Measurements from ENCODE around the gene MIB2. TPM values are rescaled to one million over a fixed set of nuclear protein-coding genes. Genes with fewer than 3 reads are reported as not detected.
A peak's percentile ranks its signal among the peaks of the same experiment; 100 is the strongest.

Gene MIB2
- total RNA-seq, 6 experiments from 2014 or later: 20.7 to 38.5 (median 33.9) TPM

GRCh38 chr1:1600861-1601563 lies 14.3 kb upstream of the MIB2 start:
- no peaks in the 10 kb centered on the region for H3K9me3 ChIP-seq
- no peak overlapping the region for H3K4me3 ChIP-seq
- no peaks in the 10 kb centered on the region for H3K36me3 ChIP-seq
- TF ChIP-seq POLR2A (IDR thresholded peaks at IDR 0.05): no peak
- TF ChIP-seq, protein P1, sequence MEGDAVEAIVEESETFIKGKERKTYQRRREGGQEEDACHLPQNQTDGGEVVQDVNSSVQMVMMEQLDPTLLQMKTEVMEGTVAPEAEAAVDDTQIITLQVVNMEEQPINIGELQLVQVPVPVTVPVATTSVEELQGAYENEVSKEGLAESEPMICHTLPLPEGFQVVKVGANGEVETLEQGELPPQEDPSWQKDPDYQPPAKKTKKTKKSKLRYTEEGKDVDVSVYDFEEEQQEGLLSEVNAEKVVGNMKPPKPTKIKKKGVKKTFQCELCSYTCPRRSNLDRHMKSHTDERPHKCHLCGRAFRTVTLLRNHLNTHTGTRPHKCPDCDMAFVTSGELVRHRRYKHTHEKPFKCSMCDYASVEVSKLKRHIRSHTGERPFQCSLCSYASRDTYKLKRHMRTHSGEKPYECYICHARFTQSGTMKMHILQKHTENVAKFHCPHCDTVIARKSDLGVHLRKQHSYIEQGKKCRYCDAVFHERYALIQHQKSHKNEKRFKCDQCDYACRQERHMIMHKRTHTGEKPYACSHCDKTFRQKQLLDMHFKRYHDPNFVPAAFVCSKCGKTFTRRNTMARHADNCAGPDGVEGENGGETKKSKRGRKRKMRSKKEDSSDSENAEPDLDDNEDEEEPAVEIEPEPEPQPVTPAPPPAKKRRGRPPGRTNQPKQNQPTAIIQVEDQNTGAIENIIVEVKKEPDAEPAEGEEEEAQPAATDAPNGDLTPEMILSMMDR (IDR thresholded peaks at IDR 0.05): no peak
- intact Hi-C loops (cut with DNase I): no loop called here
- H3K4me1 ChIP-seq: peaks cover 0 to 4% (median 0%) of the 10 kb centered on the region in 4 donors
- H3K27ac ChIP-seq: no peak overlapping the region
- DNase-seq (peak in 1 of 3 donors; percentile 53), ATAC-seq (no peak)
- peaks cover 6 to 7% of the 10 kb centered on the region in 2 donors for H3K27me3 ChIP-seq
- 94% methylated on average over 3 of the region's 22 CpGs for whole genome bisulfite sequencing (ENCODE audit: insufficient coverage, low coverage, low lambda C conversion rate, missing lambda C conversion rate)

DNA sequence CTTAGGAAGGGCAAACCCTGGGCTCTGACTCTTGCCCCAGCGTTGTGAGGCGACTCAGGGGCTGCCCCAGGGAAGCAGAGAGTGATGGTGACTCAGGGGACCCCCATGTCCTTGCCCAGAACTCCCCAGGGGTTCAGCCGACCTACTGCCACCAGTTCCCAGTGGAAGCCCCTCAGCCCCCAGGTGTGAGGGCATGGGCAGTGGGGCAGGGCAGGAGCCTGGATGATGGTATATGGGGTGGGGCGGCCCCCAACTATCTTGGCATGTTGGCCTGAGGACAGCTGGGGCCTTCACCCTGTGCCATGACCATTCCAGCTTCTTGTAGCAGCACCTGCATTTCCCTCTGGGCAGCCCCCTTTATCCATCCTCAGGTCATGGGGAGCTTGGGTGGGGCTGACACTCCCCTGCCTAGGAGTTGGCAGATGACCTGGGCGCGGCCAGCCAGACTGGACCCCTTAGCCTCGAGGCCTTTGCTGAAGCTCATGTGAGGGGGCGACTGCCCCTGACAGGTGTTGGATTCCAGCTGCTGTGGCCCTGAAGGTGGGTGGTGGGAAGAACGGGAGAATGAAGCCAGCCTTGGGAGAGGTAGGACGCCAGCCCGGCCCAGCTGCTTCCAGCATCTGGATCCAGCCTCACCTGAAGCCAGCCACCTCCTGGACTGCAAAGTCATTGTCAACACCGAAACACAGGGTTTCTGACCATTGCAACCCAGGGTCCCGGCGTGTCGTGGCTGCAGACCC lies 13.6 kb upstream of the MIB2 start:
- TF ChIP-seq, protein P1 (IDR thresholded peaks at IDR 0.05): no peak
- no peak for TF ChIP-seq POLR2A (IDR thresholded peaks at IDR 0.05)
- DNase-seq: no peak
- Histone ChIP-seq H3K27ac (no peak overlapping the region), H3K36me3 (no peaks in the 10 kb centered on the region), H3K4me1 (peaks cover 0 to 4% (median 0%) of the 10 kb centered on the region in 4 donors), H3K4me3 (no peak overlapping the region), H3K9me3 (no peaks in the 10 kb centered on the region), H3K27me3 (peaks cover 6 to 7% of the 10 kb centered on the region in 2 donors)
- intact Hi-C loops (cut with DNase I): no loop called here
- WGBS (ENCODE audit: insufficient coverage, low coverage, low lambda C conversion rate, missing lambda C conversion rate): 90% methylated on average over 7 of the region's 15 CpGs
- ATAC-seq: no peak

DNA sequence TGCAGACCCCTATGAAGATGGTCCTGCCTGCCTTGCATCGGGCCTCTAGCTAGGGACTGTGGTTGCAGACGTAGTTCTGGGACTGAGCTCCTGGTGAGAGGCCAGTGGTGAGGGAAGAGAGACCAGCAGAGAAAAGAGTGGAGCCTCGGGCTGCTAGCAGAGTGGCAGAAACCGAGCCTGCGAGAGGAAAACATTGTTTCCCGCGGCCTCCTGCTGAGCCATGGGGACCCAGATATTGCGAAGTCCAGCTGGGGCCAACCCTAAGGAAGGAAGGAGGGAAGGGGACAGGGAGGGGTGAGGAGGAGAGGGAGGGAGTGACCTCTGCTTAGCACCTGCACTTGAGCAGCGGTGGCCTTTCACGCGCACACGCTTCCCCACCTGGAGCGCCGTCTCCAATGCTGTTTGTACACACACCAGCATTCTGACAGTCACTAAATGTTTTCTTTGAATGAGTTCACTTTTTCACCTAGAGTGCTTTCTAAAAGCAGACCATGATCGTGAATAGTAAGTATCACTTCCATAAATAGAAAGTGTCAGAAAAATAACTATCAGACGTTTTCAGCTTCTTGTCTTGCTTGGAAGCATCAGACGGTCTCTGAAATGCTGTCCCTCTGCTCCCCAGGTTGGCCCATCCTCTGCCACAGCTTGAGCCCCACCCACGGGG lies 12.9 kb upstream of the MIB2 start:
- ATAC-seq (no peak), DNase-seq (no peak)
- no peaks in the 10 kb centered on the region for H3K9me3 ChIP-seq
- no peak overlapping the region for H3K27ac ChIP-seq
- TF ChIP-seq POLR2A (IDR thresholded peaks at IDR 0.05): no peak
- TF ChIP-seq, protein P1 (IDR thresholded peaks at IDR 0.05): no peak
- WGBS (ENCODE audit: insufficient coverage, low coverage, low lambda C conversion rate, missing lambda C conversion rate): 45% methylated on average over 15 of the region's 18 CpGs
- no peak overlapping the region for H3K4me3 ChIP-seq
- no peaks in the 10 kb centered on the region for H3K36me3 ChIP-seq
- intact Hi-C loops (cut with DNase I): no loop called here
- peaks cover 6 to 7% of the 10 kb centered on the region in 2 donors for H3K27me3 ChIP-seq
- H3K4me1 ChIP-seq: peaks cover 0 to 4% (median 0%) of the 10 kb centered on the region in 4 donors

DNA sequence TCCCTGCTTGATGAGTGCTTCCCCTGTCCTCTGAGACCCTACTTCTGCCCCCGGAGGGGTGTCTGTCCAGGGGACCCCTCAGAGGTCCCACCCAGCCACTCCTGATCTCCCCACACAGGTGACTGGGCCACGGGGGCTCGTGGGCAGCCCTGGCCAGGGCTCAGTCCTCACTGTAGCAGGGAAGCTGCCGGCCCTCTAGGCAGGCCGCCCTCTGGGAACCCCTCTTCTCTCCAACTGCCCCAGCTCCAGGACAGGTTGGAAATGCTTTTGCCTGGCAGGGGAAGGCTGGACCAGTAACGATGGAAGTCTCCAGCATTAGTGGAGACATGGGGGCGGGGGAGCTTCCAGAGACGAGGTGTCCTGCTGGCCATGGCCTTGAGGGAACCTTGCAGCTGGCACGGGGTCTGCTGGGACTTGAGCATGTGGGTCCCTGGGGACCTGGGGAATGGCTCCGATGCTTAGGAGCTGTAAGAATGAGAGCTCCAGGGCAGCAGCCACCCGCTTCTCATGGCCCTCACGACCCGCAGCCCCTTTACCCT lies 12.3 kb upstream of the MIB2 start:
- H3K4me1 ChIP-seq: peaks cover 0 to 4% (median 0%) of the 10 kb centered on the region in 4 donors
- intact Hi-C loops (cut with DNase I): no loop called here
- H3K36me3 ChIP-seq: no peaks in the 10 kb centered on the region
- no peak overlapping the region for H3K4me3 ChIP-seq
- no peak overlapping the region for H3K27ac ChIP-seq
- H3K9me3 ChIP-seq: no peaks in the 10 kb centered on the region
- WGBS (ENCODE audit: insufficient coverage, low coverage, low lambda C conversion rate, missing lambda C conversion rate): 100% methylated on average over 1 of the region's 13 CpGs
- TF ChIP-seq POLR2A (IDR thresholded peaks at IDR 0.05): no peak
- TF ChIP-seq, protein P1 (IDR thresholded peaks at IDR 0.05): no peak
- no peak for ATAC-seq
- peaks cover 6 to 7% of the 10 kb centered on the region in 2 donors for H3K27me3 ChIP-seq
- no peak for DNase-seq

Measured in right lobe of liver (tissue), 6 donors.